Measurements from ENCODE around the gene C10orf71. TPM values are rescaled to one million over a fixed set of nuclear protein-coding genes. Genes with fewer than 3 reads are reported as not detected.

The C10orf71 gene
- polyA plus RNA-seq (2012; rRNA removed): not detected in 2 replicates
- polyA plus RNA-seq (2012; cell fraction: cytosol; rRNA removed): not detected in 2 replicates
- polyA plus RNA-seq (2012; cell fraction: nucleus; rRNA removed): not detected in 2 replicates

GRCh38 chr10:49298983-49299815 is at the start of gene C10orf71:
TSS of gene C10orf71 (plus strand) at chr10:49299170. CDS start at chr10:49322546, 23,376 bp downstream.
- H4K20me1 ChIP-seq (ENCODE audit: insufficient read depth): no peaks in the 10 kb centered on the region
- H3K36me3 ChIP-seq (replicated peaks in 1 of 2; ENCODE audit: control insufficient read depth in 1 of 2, insufficient read depth in 2 of 2, low read length in 1 of 2): no peaks in the 10 kb centered on the region
- no peaks in the 10 kb centered on the region for H3K79me2 ChIP-seq (ENCODE audit: insufficient read depth)
- H3K9ac ChIP-seq: no peak within 1 kb of the TSS
- ChIA-PET POLR2A (no interaction called here), CTCF (interaction anchor here (0.9 to 1.2 kb wide), 3 partner anchors 108 to 643 kb away, joined by 3 to 4 read pairs (median 4); no protein-coding TSS in a partner anchor)
- H3K27me3 ChIP-seq (ENCODE audit: insufficient read depth): no peaks in the 10 kb centered on the region
- no peaks in the 10 kb centered on the region for H3K9me2 ChIP-seq
- no peaks in the 10 kb centered on the region for H3F3A ChIP-seq (replicated peaks; ENCODE audit: insufficient read depth)
- no peak within 1 kb of the TSS for H3K4me2 ChIP-seq
- no peak for TF ChIP-seq USF2 (IDR thresholded peaks at IDR 0.05; ENCODE audit: borderline replicate concordance, low read depth, low read length)
- TF ChIP-seq RCOR1 (IDR thresholded peaks at IDR 0.05; ENCODE audit: low read length): no peak
- TF ChIP-seq RXRA (IDR thresholded peaks at IDR 0.05; ENCODE audit: borderline replicate concordance, low read depth): no peak
- no peak for TF ChIP-seq GATA2 (CRISPR knock-in tag; IDR thresholded peaks at IDR 0.05)
- no peak for TF ChIP-seq REST (IDR thresholded peaks at IDR 0.05; ENCODE audit: low read depth, low read length)
- TF ChIP-seq ELF1 (IDR thresholded peaks at IDR 0.05): no peak
- TF ChIP-seq MAX (IDR thresholded peaks at IDR 0.05; ENCODE audit: low read depth): no peak
- TF ChIP-seq SIN3A (IDR thresholded peaks at IDR 0.05; ENCODE audit: borderline replicate concordance, low read depth, low read length): no peak
- TF ChIP-seq CHD2 (IDR thresholded peaks at IDR 0.05; ENCODE audit: low read length, partially characterized antibody): no peak
- H3K9me3 ChIP-seq: no peaks in the 10 kb centered on the region
- peak; percentile 36 for DNase-seq
- 63% methylated on average over 26 of the region's 27 CpGs for WGBS (ENCODE audit: low lambda C conversion rate)
- no peak within 1 kb of the TSS for H3K4me3 ChIP-seq (ENCODE audit: low read depth in 2 of 2, low read length in 1 of 2)
- H3K27ac ChIP-seq (ENCODE audit: low read depth in 2 of 2, low read length in 1 of 2): peak within 1 kb of the TSS in 1 of 2 experiments; percentile 98; a peak in 2 of 4 replicates
- peaks cover 0 to 54% of the 10 kb centered on the region in 2 experiments; a peak in 2 of 4 replicates for H3K4me1 ChIP-seq (ENCODE audit: control insufficient read depth in 1 of 2, insufficient read depth in 2 of 2, low read depth in 1 of 2, low read length in 1 of 2)
- H2AFZ ChIP-seq (ENCODE audit: low read depth): no peak within 1 kb of the TSS

Measured in SK-N-SH (cell line).